ENCODE measurements around the gene UBQLN4. TPM values are rescaled to one million over a fixed set of nuclear protein-coding genes. Genes with fewer than 3 reads are reported as not detected.

The UBQLN4 gene
- total and polyA plus RNA-seq, 4 donors, result 7.4 to 17.8 (median 11.3) TPM

GRCh38 chr1:155999964-156000363 is 53.6 kb downstream of the UBQLN4 start:
- 77% methylated on average over 1 of the region's 1 CpG for WGBS
- TF ChIP-seq REST (IDR thresholded peaks at IDR 0.05) (no peak), ZBTB33 (IDR thresholded peaks at IDR 0.05) (no peak), RXRA (IDR thresholded peaks at IDR 0.05) (no peak), CTCF (IDR thresholded peaks at IDR 0.05; ENCODE audit: low read depth, low read length, missing input control) (no peak), ATF3 (IDR thresholded peaks at IDR 0.05) (no peak), FOXA2 (IDR thresholded peaks at IDR 0.05) (no peak), YY1 (IDR thresholded peaks at IDR 0.05) (no peak), HNF4A (conservative IDR thresholded peaks at IDR 0.05) (no peak), EGR1 (IDR thresholded peaks at IDR 0.05; ENCODE audit: low read depth in 2 of 2) (no peak), SP1 (IDR thresholded peaks at IDR 0.05) (no peak), NR2F2 (IDR thresholded peaks at IDR 0.05) (no peak), RAD21 (IDR thresholded peaks at IDR 0.05) (no peak)
- H3K27ac ChIP-seq (ENCODE audit: low read depth in 1 of 2, low read length in 2 of 2), result no peak overlapping the region
- H3K4me1 ChIP-seq (ENCODE audit: control insufficient read depth in 4 of 4, insufficient read depth in 4 of 4, low read length in 3 of 4), result peaks cover 0 to 14% (median 9%) of the 10 kb centered on the region in 4 donors
- H3K27me3 ChIP-seq (ENCODE audit: control insufficient read depth in 4 of 4, insufficient read depth in 4 of 4, low read length in 3 of 4), result no peaks in the 10 kb centered on the region
- DNase-seq (ENCODE audit: low spot score), result no peak
- no peaks in the 10 kb centered on the region for H3K9me3 ChIP-seq (ENCODE audit: control insufficient read depth in 4 of 4, low read length in 3 of 4)
- H3K36me3 ChIP-seq (ENCODE audit: control insufficient read depth in 4 of 4, insufficient read depth in 3 of 4, low read depth in 1 of 4, low read length in 3 of 4), result no peaks in the 10 kb centered on the region
- no peak overlapping the region for H3K4me3 ChIP-seq (ENCODE audit: low read depth in 1 of 3, low read length in 3 of 3)
- H3K9ac ChIP-seq (ENCODE audit: low read depth in 1 of 2, low read length in 2 of 2), result no peak overlapping the region

- Histone ChIP-seq H3K4me1 (ENCODE audit: control insufficient read depth in 4 of 4, insufficient read depth in 4 of 4, low read length in 3 of 4) (peaks cover 5 to 12% (median 8%) of the 10 kb centered on the region in 4 donors), H3K36me3 (ENCODE audit: control insufficient read depth in 4 of 4, insufficient read depth in 3 of 4, low read depth in 1 of 4, low read length in 3 of 4) (no peaks in the 10 kb centered on the region), H3K27ac (ENCODE audit: low read depth in 1 of 2, low read length in 2 of 2) (no peak overlapping the region), H3K9ac (ENCODE audit: low read depth in 1 of 2, low read length in 2 of 2) (no peak overlapping the region), H3K27me3 (ENCODE audit: control insufficient read depth in 4 of 4, insufficient read depth in 4 of 4, low read length in 3 of 4) (no peaks in the 10 kb centered on the region), H3K9me3 (ENCODE audit: control insufficient read depth in 4 of 4, low read length in 3 of 4) (no peaks in the 10 kb centered on the region), H3K4me3 (ENCODE audit: low read depth in 1 of 3, low read length in 3 of 3) (no peak overlapping the region)
- 55% methylated on average over 2 of the region's 2 CpGs for WGBS
- TF ChIP-seq HNF4G (IDR thresholded peaks at IDR 0.05) (no peak), NR2F2 (IDR thresholded peaks at IDR 0.05) (no peak), FOXA2 (IDR thresholded peaks at IDR 0.05) (no peak), YY1 (IDR thresholded peaks at IDR 0.05) (no peak), SP1 (IDR thresholded peaks at IDR 0.05) (no peak), TAF1 (conservative IDR thresholded peaks at IDR 0.05) (no peak), ATF3 (IDR thresholded peaks at IDR 0.05) (no peak), HNF4A (conservative IDR thresholded peaks at IDR 0.05) (no peak), MAX (IDR thresholded peaks at IDR 0.05) (no peak), GABPA (IDR thresholded peaks at IDR 0.05 in 1 of 2, conservative IDR thresholded peaks at IDR 0.05 in 1 of 2) (no peak), JUND (IDR thresholded peaks at IDR 0.05) (no peak), RXRA (IDR thresholded peaks at IDR 0.05) (no peak), RAD21 (IDR thresholded peaks at IDR 0.05) (no peak), CTCF (IDR thresholded peaks at IDR 0.05; ENCODE audit: low read depth, low read length, missing input control) (no peak), EGR1 (IDR thresholded peaks at IDR 0.05; ENCODE audit: low read depth in 2 of 2) (no peak)
- no peak for DNase-seq (ENCODE audit: low spot score)
Measured at GRCh38 chr1:155996166-155996565, 57.4 kb downstream of the UBQLN4 start.

All from liver (tissue), 9 donors.